Karpas-422 (cell line): ENCODE measurements around the gene ACADSB. TPM values are rescaled to one million over a fixed set of nuclear protein-coding genes. Genes with fewer than 3 reads are reported as not detected.

Experiments
- DNase-seq: peaks from one replicate; pipeline ENCODE4 v3.0.0-alpha.2; 2015
- H2AFZ ChIP-seq: fragments of 200-600 bp; sonication (generic); 2 replicates; pipeline ENCODE4 v1.6.1; 2014; ENCODE audit warnings: antibody characterized with exemption, low read length, mixed read lengths
- H3K27ac ChIP-seq: fragments of 200-600 bp; sonication (generic); 2 replicates; pipeline ENCODE4 v1.5.1; 2014; ENCODE audit warnings: mild to moderate bottlenecking, low read length, moderate library complexity
- H3K27me3 ChIP-seq: fragments of 200-600 bp; sonication (generic); 2 replicates; pipeline ENCODE4 v1.6.1; 2014; ENCODE audit warnings: low read length, mixed read lengths
- H3K36me3 ChIP-seq: fragments of 200-600 bp; sonication (generic); 2 replicates; pipeline ENCODE4 v1.6.1; 2014; ENCODE audit warnings: low read length, mixed read lengths; ENCODE audit not compliant: insufficient read depth
- H3K4me1 ChIP-seq: fragments of 200-600 bp; sonication (generic); 2 replicates; pipeline ENCODE4 v1.6.1; 2014; ENCODE audit warnings: mild to moderate bottlenecking, low read length, mixed read lengths
- H3K4me2 ChIP-seq: fragments of 200-600 bp; sonication (generic); 2 replicates; pipeline ENCODE4 v1.6.1; 2014; ENCODE audit warnings: low read length, low read depth, mild to moderate bottlenecking; ENCODE audit not compliant: poor library complexity, severe bottlenecking
- H3K4me3 ChIP-seq: fragments of 200-600 bp; sonication (generic); 2 replicates; pipeline ENCODE4 v1.5.1; 2014; ENCODE audit warnings: mild to moderate bottlenecking, antibody characterized with exemption, low read length, mixed read lengths
- H3K79me2 ChIP-seq: fragments of 200-600 bp; sonication (generic); 2 replicates; pipeline ENCODE4 v1.6.1; 2014; ENCODE audit warnings: mild to moderate bottlenecking, low read length, mixed read lengths
- H3K9ac ChIP-seq: fragments of 200-600 bp; sonication (generic); 2 replicates; pipeline ENCODE4 v1.6.0; 2014; ENCODE audit warnings: low read length
- H3K9me2 ChIP-seq: fragments of 200-600 bp; sonication (generic), shearing (Covaris generic); replicated peaks from 2 replicates; pipeline ENCODE4 v1.6.0; 2014; ENCODE audit warnings: mild to moderate bottlenecking, low read length, moderate library complexity; ENCODE audit not compliant: insufficient read depth
- H3K9me3 ChIP-seq: fragments of 300-700, 200-600 bp; sonication (generic); 2 replicates; pipeline ENCODE4 v1.6.1; 2014; ENCODE audit warnings: low read length, mixed read lengths
- H4K20me1 ChIP-seq: fragments of 200-600 bp; sonication (generic); 2 replicates; pipeline ENCODE4 v1.6.1; 2014; ENCODE audit warnings: mild to moderate bottlenecking, antibody characterized with exemption, low read length, low read depth; ENCODE audit not compliant: insufficient read depth
- total RNA-seq: library from RNA; depleted of rRNA; stranded (reverse); fragments of >200 nt; shearing (Covaris generic); gene quantifications from 2 replicates; pipeline ENCODE4 v1.2.3, GENCODE V29; 2014; ENCODE audit warnings: low replicate concordance; rRNA removed

The ACADSB gene
- total RNA-seq, result 5.8 and 7.8 TPM in 2 replicates

DNA sequence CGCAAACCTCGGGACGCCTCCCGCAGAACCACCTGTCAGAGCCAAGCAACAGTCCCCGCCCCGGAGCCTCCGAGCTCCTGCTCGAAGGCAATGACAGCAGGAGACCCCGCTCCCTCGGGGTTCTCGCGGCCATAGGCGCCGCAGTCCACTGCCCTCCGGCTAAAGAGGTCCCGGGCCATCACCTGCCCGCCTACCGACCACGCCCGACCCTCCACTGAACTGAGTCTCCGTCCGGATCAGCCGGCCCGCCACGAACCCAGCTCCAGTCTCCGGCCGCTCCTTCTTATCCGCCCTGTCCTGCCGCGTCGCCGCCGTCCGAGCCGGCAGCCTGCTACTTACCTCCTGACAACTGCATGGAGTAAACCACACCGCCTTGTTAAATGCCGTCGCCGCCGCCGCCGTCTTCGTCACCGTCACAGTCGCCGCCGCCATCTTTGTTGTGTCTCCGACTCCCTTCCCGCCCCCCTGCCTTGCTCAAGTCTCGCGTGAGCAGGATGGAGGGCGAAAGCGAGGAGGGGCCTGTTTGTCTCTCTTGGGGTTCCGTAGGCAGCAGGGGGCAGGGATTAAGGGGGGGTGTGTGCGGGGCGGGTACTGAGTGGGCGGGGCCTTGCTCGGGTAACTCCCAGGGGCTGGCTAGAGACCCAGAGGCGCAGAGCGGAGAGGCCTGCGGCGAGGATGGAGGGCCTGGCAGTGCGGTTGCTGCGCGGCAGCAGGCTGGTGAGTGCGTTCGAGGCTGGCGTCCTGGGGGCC lies at the start of gene ACADSB, which contains the start of gene IKZF5:
Gene ACADSB (plus strand): TSS at position 652 of the 750 bp plus-strand sequence. CDS start 24 bp downstream, at position 676.
Gene IKZF5 (minus strand): TSS at position 441 of the 750 bp plus-strand sequence. CDS start 10,170 bp downstream, outside the sequence.
- Histone ChIP-seq H3K9me3 (no peaks in the 10 kb centered on the region), H3K27me3 (no peaks in the 10 kb centered on the region), H4K20me1 (no peaks in the 10 kb centered on the region), H3K4me1 (peaks cover 32% of the 10 kb centered on the region), H2AFZ (peak within 1 kb of the TSS; percentile 87), H3K27ac (peak within 1 kb of the TSS; percentile 60), H3K79me2 (peaks cover 50% of the 10 kb centered on the region), H3K4me2 (peak within 1 kb of the TSS; percentile 94), H3K9ac (peak within 1 kb of the TSS; percentile 94), H3K36me3 (peaks cover 9% of the 10 kb centered on the region; the same call in 1 of the 2 replicates), H3K9me2 (no peaks in the 10 kb centered on the region), H3K4me3 (peak within 1 kb of the TSS; percentile 99)
- peak; percentile 99 for DNase-seq

DNA sequence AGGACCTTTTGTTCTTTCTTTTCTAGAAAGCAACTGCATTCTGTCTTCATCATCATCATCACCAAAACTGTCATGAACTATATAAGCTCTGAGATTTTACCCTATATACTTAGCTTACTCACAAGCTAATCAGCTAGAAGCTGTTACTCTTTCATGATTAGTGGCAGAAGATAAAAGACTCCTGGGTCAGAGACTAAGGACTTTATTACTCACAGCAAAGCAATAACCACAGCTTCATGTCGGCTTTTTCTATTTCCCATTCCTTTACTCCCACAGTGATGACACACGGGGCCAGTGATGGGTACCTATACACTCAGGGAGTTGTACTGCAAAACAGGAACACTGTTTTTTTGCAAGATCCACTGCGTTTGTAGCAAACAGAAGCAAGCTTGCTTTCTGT lies 46.4 kb upstream of the ACADSB start:
- Histone ChIP-seq H3K4me2 (no peak overlapping the region), H3K27ac (no peak overlapping the region), H3K4me1 (no peaks in the 10 kb centered on the region), H4K20me1 (no peaks in the 10 kb centered on the region), H3K36me3 (no peaks in the 10 kb centered on the region), H2AFZ (no peak overlapping the region), H3K9ac (no peak overlapping the region), H3K9me3 (no peaks in the 10 kb centered on the region), H3K9me2 (no peaks in the 10 kb centered on the region), H3K4me3 (no peak overlapping the region), H3K79me2 (no peaks in the 10 kb centered on the region), H3K27me3 (no peaks in the 10 kb centered on the region)
- DNase-seq, result no peak

DNA sequence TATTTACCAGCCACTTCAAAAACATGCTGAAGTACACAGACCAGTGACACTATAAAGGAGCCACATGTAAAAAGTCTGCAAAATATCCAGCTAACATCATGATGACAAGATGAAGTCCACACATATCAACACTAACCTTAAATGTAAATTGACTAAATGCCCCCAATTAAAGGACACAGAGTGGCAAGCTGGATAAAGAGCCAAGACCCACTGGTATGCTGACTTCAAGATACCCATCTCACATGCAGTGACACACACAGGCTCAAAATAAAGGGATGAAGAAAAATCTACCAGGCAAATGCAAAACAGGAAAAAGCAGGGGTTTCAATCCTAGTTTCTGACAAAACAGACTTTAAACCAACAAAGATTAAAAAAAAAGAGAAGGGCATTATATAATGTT lies 41.9 kb upstream of the ACADSB start:
- Histone ChIP-seq H3K9ac (no peak overlapping the region), H3K36me3 (no peaks in the 10 kb centered on the region), H3K4me3 (no peak overlapping the region), H4K20me1 (no peaks in the 10 kb centered on the region), H3K27me3 (no peaks in the 10 kb centered on the region), H3K27ac (no peak overlapping the region), H3K79me2 (no peaks in the 10 kb centered on the region), H3K4me2 (no peak overlapping the region), H3K4me1 (no peaks in the 10 kb centered on the region), H2AFZ (no peak overlapping the region), H3K9me3 (no peaks in the 10 kb centered on the region), H3K9me2 (no peaks in the 10 kb centered on the region)
- no peak for DNase-seq

DNA sequence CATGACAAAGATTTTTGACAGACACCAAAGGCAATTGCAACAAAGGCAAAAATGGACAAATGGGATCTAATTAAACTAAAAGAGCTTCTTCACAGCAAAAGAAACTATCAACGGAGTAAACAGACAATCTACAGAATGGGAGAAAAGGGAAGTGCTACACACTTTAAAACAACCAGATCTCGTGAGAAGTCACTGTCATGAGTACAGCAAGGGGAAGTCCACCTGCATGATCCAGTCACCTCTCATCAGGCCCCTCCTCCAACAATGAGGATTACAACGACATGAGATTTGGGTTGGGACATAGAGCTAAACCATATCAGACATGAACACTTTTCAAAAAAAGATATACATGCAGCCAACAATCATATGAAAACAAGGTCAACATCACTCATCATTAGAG lies 40.1 kb upstream of the ACADSB start:
- Histone ChIP-seq H3K27me3 (no peaks in the 10 kb centered on the region), H2AFZ (no peak overlapping the region), H3K4me1 (peaks cover 3% of the 10 kb centered on the region; the same call in 1 of the 2 replicates), H3K4me3 (no peak overlapping the region), H3K9me2 (no peaks in the 10 kb centered on the region), H3K79me2 (no peaks in the 10 kb centered on the region), H3K36me3 (no peaks in the 10 kb centered on the region), H4K20me1 (no peaks in the 10 kb centered on the region), H3K27ac (no peak overlapping the region), H3K9ac (no peak overlapping the region), H3K9me3 (no peaks in the 10 kb centered on the region), H3K4me2 (no peak overlapping the region)
- no peak for DNase-seq

DNA sequence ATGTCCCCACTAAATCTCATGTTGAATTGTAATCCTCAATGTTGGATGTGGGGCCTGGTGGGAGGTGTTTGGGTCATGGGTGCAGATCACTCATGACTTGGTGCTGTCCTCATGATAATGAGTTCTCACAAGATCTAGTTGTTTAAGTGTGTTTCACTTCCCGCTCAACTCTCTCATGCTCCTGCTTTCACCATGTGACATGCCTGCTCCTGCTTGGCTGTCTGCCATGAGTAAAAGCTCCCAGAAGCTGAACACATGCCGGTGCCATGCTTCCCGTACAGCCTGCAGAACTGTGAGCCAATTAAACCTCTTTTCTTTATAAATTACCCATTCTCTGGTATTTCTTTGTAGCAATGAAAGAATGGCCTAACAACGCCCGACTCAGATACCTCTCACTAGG lies 34.8 kb upstream of the ACADSB start:
- no peaks in the 10 kb centered on the region for H3K9me2 ChIP-seq
- no peaks in the 10 kb centered on the region for H3K79me2 ChIP-seq
- H4K20me1 ChIP-seq, result no peaks in the 10 kb centered on the region
- no peak overlapping the region for H3K4me3 ChIP-seq
- no peak overlapping the region for H3K4me2 ChIP-seq
- no peaks in the 10 kb centered on the region for H3K9me3 ChIP-seq
- H3K36me3 ChIP-seq, result no peaks in the 10 kb centered on the region
- H3K27me3 ChIP-seq, result no peaks in the 10 kb centered on the region
- H2AFZ ChIP-seq, result no peak overlapping the region
- no peak overlapping the region for H3K9ac ChIP-seq
- H3K27ac ChIP-seq, result no peak overlapping the region
- no peak for DNase-seq
- peaks cover 16% of the 10 kb centered on the region for H3K4me1 ChIP-seq

DNA sequence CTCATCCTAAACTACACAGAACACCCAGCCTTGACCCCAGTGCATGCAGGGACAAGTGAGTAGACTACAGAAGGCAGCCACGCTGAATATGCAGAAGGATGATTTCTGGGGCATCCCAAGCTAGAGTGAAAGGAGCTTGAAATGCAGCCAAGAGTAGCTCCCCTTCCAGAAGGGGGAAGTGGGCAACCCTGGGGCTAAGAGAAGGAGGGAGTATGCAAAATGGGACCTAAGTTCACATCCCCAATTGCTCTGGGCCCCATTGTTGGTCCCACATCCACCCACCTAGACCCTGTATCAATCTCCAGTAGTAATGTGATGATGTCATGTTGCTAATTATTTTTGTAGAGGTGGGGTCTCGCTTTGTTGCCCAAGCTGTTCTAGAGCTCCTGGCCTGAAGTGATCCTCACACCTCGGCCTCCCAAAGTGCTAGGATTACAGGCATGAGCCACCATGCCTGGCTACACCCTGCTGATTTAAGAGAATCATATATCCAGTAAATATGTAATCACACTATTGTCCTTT lies 34.2 kb upstream of the ACADSB start:
- Histone ChIP-seq H3K4me2 (no peak overlapping the region), H3K27me3 (no peaks in the 10 kb centered on the region), H3K27ac (no peak overlapping the region), H3K9ac (no peak overlapping the region), H3K4me1 (peaks cover 16% of the 10 kb centered on the region), H3K4me3 (no peak overlapping the region), H3K9me3 (no peaks in the 10 kb centered on the region), H2AFZ (no peak overlapping the region), H4K20me1 (no peaks in the 10 kb centered on the region), H3K9me2 (no peaks in the 10 kb centered on the region), H3K36me3 (no peaks in the 10 kb centered on the region), H3K79me2 (no peaks in the 10 kb centered on the region)
- peak; percentile 46 for DNase-seq

DNA sequence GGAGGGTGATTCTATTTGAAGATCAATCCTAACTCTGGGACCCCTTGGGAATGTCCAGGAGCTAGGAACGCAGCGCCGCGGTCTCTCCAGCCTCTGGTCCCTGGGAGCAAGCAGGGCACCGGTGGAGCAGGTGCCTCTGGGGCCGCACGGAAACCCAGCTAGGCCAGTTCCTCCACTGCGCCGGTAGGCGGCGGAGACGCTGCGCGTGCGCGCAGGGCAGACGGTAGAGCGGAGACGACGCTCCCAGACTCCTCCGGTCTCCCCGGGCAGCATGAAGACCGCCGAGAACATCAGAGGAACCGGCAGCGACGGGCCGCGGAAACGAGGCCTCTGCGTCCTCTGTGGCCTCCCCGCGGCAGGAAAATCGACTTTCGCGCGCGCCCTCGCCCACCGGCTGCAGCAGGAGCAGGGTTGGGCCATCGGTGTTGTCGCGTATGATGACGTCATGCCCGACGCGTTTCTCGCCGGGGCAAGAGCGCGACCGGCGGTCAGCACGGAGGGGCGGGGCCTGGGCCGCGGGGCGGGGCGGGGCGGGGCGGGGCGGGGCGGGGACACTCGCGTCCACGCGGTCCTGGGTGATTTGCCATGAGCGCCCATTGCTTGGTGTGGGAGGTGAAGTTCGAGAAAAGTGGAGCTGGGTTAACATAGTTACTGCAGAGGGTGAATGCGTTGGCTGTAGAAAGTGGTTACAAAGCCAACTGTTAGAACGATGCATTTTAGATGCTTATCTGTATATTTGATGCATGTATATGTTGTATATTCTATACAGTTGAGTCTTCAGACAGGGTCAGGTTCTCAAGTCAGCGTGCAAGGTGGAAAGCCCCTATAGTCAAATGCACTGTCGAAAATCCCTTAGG lies 28.4 kb upstream of the ACADSB start, which contains the start of gene PSTK:
Gene PSTK (plus strand): TSS at position 193 of the 857 bp plus-strand sequence. CDS start 79 bp downstream, at position 272.
- Histone ChIP-seq H3K9ac (peak within 1 kb of the TSS; percentile 84), H3K27ac (peak within 1 kb of the TSS; percentile 48; the same call in 1 of the 2 replicates), H2AFZ (peak within 1 kb of the TSS; percentile 88), H3K36me3 (no peaks in the 10 kb centered on the region), H3K79me2 (no peaks in the 10 kb centered on the region), H4K20me1 (no peaks in the 10 kb centered on the region), H3K9me2 (no peaks in the 10 kb centered on the region), H3K4me2 (peak within 1 kb of the TSS; percentile 86), H3K4me1 (peaks cover 17% of the 10 kb centered on the region), H3K27me3 (no peaks in the 10 kb centered on the region), H3K4me3 (peak within 1 kb of the TSS; percentile 81), H3K9me3 (no peaks in the 10 kb centered on the region)
- DNase-seq, result peak; percentile 97
